ENCODE measurements around the gene CCDC134. TPM values are rescaled to one million over a fixed set of nuclear protein-coding genes. Genes with fewer than 3 reads are reported as not detected.
A peak's percentile ranks its signal among the peaks of the same experiment; 100 is the strongest.

CCDC134 gene
- total RNA-seq, 1 donor = 8.3 TPM

GRCh38 chr22:41856469-41856868 lies 56.0 kb downstream of the CCDC134 start:
- H4K20me1 ChIP-seq (ENCODE audit: insufficient read depth, low read length) = peaks cover 10% of the 10 kb centered on the region
- H3K9me3 ChIP-seq (ENCODE audit: low read depth, low read length) = no peaks in the 10 kb centered on the region
- H3K79me2 ChIP-seq (ENCODE audit: insufficient read depth, low read length) = peaks cover 52% of the 10 kb centered on the region
- DNase-seq (ENCODE audit: insufficient read length, low spot score, missing footprints) = no peak
- H3K36me3 ChIP-seq (ENCODE audit: insufficient read depth, low read length) = no peaks in the 10 kb centered on the region
- no peaks in the 10 kb centered on the region for H3K27me3 ChIP-seq (ENCODE audit: insufficient read depth, low read length)
- TF ChIP-seq CTCF (IDR thresholded peaks at IDR 0.05; ENCODE audit: extremely low read depth, low read depth, low read length) = no peak
- no peak overlapping the region for H3K4me2 ChIP-seq (ENCODE audit: insufficient read depth, low read length)
- no peak overlapping the region for H3K27ac ChIP-seq (ENCODE audit: low read depth, low read length)
- H2AFZ ChIP-seq (ENCODE audit: low read length) = no peak overlapping the region
- peaks cover 24% of the 10 kb centered on the region for H3K4me1 ChIP-seq (ENCODE audit: insufficient read depth, low read length)
- H3K4me3 ChIP-seq (ENCODE audit: insufficient read depth, low read length) = no peak overlapping the region

GRCh38 chr22:41857155-41857859 lies 56.8 kb downstream of the CCDC134 start:
- H2AFZ ChIP-seq (ENCODE audit: low read length) = no peak overlapping the region
- no peaks in the 10 kb centered on the region for H3K9me3 ChIP-seq (ENCODE audit: low read depth, low read length)
- H3K27ac ChIP-seq (ENCODE audit: low read depth, low read length) = no peak overlapping the region
- TF ChIP-seq CTCF (IDR thresholded peaks at IDR 0.05; ENCODE audit: extremely low read depth, low read depth, low read length) = peak; percentile 72
- peaks cover 30% of the 10 kb centered on the region for H3K4me1 ChIP-seq (ENCODE audit: insufficient read depth, low read length)
- H3K36me3 ChIP-seq (ENCODE audit: insufficient read depth, low read length) = no peaks in the 10 kb centered on the region
- peaks cover 54% of the 10 kb centered on the region for H3K79me2 ChIP-seq (ENCODE audit: insufficient read depth, low read length)
- no peak overlapping the region for H3K4me2 ChIP-seq (ENCODE audit: insufficient read depth, low read length)
- H3K27me3 ChIP-seq (ENCODE audit: insufficient read depth, low read length) = no peaks in the 10 kb centered on the region
- H4K20me1 ChIP-seq (ENCODE audit: insufficient read depth, low read length) = peaks cover 12% of the 10 kb centered on the region
- DNase-seq (ENCODE audit: insufficient read length, low spot score, missing footprints) = peak; percentile 81
- no peak overlapping the region for H3K4me3 ChIP-seq (ENCODE audit: insufficient read depth, low read length)

GRCh38 chr22:41857860-41858199 lies 57.4 kb downstream of the CCDC134 start:
- Histone ChIP-seq H4K20me1 (ENCODE audit: insufficient read depth, low read length) (peaks cover 15% of the 10 kb centered on the region), H2AFZ (ENCODE audit: low read length) (no peak overlapping the region), H3K27me3 (ENCODE audit: insufficient read depth, low read length) (no peaks in the 10 kb centered on the region), H3K9me3 (ENCODE audit: low read depth, low read length) (no peaks in the 10 kb centered on the region), H3K79me2 (ENCODE audit: insufficient read depth, low read length) (peaks cover 51% of the 10 kb centered on the region), H3K4me1 (ENCODE audit: insufficient read depth, low read length) (peaks cover 35% of the 10 kb centered on the region), H3K4me2 (ENCODE audit: insufficient read depth, low read length) (no peak overlapping the region), H3K4me3 (ENCODE audit: insufficient read depth, low read length) (no peak overlapping the region), H3K27ac (ENCODE audit: low read depth, low read length) (no peak overlapping the region), H3K36me3 (ENCODE audit: insufficient read depth, low read length) (no peaks in the 10 kb centered on the region)
- no peak for TF ChIP-seq CTCF (IDR thresholded peaks at IDR 0.05; ENCODE audit: extremely low read depth, low read depth, low read length)
- no peak for DNase-seq (ENCODE audit: insufficient read length, low spot score, missing footprints)

GRCh38 chr22:41862160-41862529 lies 61.7 kb downstream of the CCDC134 start:
- Histone ChIP-seq H3K27me3 (ENCODE audit: insufficient read depth, low read length) (no peaks in the 10 kb centered on the region), H3K9me3 (ENCODE audit: low read depth, low read length) (no peaks in the 10 kb centered on the region), H4K20me1 (ENCODE audit: insufficient read depth, low read length) (peaks cover 17% of the 10 kb centered on the region), H3K27ac (ENCODE audit: low read depth, low read length) (peak overlapping the region; percentile 82), H2AFZ (ENCODE audit: low read length) (peak overlapping the region; percentile 64), H3K79me2 (ENCODE audit: insufficient read depth, low read length) (peaks cover 50% of the 10 kb centered on the region), H3K4me1 (ENCODE audit: insufficient read depth, low read length) (peaks cover 39% of the 10 kb centered on the region), H3K4me2 (ENCODE audit: insufficient read depth, low read length) (peak overlapping the region; percentile 41), H3K4me3 (ENCODE audit: insufficient read depth, low read length) (no peak overlapping the region), H3K36me3 (ENCODE audit: insufficient read depth, low read length) (peaks cover 8% of the 10 kb centered on the region)
- no peak for TF ChIP-seq CTCF (IDR thresholded peaks at IDR 0.05; ENCODE audit: extremely low read depth, low read depth, low read length)
- DNase-seq (ENCODE audit: insufficient read length, low spot score, missing footprints) = peak; percentile 74

Data from osteoblast (primary cell).